Measurements from ENCODE around the gene POLR2L. TPM values are rescaled to one million over a fixed set of nuclear protein-coding genes. Genes with fewer than 3 reads are reported as not detected.

Gene POLR2L
- total RNA-seq, 1 experiment from 2014 or later: 673 TPM

DNA sequence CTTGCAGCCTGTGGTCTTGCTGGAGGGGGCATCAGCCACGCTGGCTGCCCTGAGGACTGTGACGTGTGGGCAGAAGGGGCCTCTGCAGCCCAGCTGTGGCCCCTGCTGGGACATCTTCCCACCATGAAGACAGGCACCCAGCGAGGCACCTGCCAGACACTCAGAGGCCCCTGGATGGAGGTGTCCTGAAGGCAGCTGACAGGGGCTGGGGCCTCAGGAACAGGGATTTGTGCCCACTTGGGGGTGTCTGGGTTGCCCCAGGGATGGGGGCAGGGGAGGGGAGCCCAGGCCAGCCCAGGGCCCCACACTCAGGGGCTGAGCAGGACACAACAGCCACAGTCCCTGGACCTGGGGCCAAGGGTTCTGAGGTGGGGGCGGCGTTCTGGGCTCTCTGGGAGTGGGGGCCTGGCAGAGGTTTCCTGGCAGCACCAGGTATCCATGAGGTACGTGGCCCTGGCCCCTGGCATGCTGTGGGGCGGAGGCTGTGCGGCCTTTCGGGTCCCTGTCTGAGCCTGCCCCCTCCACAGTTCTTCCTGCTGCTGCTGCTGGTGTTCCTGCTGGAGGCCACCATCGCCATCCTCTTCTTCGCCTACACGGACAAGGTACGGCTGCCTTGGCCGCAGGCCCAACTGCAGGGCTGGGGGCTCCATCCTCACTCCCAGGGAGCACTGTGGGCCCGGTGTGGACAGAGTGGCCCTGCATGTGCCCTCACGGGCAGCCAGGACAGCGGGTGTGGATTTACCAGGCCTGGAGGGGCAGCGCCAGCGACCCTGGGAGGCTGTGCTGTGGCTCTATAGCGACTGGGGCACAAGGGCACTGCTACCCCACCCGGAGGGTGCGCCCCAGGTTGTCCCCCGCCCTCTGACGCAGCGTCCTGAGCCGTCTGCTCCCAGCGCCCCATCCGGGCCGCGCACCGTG is 21.8 kb upstream of the POLR2L start:
- intact Hi-C loops (cut with micrococcal nuclease; ENCODE audit: unreplicated experiment): no loop called here
- H3K9me3 ChIP-seq (ENCODE audit: control insufficient read depth, insufficient read depth, low read depth, low read length): no peaks in the 10 kb centered on the region
- no peak for ATAC-seq
- no peak for DNase-seq (ENCODE audit: low read depth, low spot score)
- no peak overlapping the region for H3K4me3 ChIP-seq (ENCODE audit: low read depth in 2 of 2, low read length in 2 of 2)
- TF ChIP-seq TCF7L2 (IDR thresholded peaks at IDR 0.05; ENCODE audit: low read depth, low read length) (no peak), SIN3A (IDR thresholded peaks at IDR 0.05; ENCODE audit: borderline replicate concordance, insufficient read depth, low read depth, low read length) (no peak), REST (IDR thresholded peaks at IDR 0.05; ENCODE audit: insufficient read depth in 1 of 2, low read depth in 2 of 2, low read length in 1 of 2) (0 out of 4 replicates have a peak, but pooled peaks of 1 of the 2 experiments have one; percentile 5), POLR2AphosphoS5 (IDR thresholded peaks at IDR 0.05; ENCODE audit: low read depth, low read length) (no peak; the same call in 1 of the 2 replicates)
- TF ChIP-seq, protein P1, sequence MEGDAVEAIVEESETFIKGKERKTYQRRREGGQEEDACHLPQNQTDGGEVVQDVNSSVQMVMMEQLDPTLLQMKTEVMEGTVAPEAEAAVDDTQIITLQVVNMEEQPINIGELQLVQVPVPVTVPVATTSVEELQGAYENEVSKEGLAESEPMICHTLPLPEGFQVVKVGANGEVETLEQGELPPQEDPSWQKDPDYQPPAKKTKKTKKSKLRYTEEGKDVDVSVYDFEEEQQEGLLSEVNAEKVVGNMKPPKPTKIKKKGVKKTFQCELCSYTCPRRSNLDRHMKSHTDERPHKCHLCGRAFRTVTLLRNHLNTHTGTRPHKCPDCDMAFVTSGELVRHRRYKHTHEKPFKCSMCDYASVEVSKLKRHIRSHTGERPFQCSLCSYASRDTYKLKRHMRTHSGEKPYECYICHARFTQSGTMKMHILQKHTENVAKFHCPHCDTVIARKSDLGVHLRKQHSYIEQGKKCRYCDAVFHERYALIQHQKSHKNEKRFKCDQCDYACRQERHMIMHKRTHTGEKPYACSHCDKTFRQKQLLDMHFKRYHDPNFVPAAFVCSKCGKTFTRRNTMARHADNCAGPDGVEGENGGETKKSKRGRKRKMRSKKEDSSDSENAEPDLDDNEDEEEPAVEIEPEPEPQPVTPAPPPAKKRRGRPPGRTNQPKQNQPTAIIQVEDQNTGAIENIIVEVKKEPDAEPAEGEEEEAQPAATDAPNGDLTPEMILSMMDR (IDR thresholded peaks at IDR 0.05): no peak
- ChIA-PET CTCF (interaction anchor here (1.1 kb wide), 1 partner anchor 16 kb away, joined by 3 read pairs; no protein-coding TSS in a partner anchor), POLR2A (no interaction called here)
- peak overlapping the region; percentile 18; the same call in 1 of the 2 replicates for H3K27ac ChIP-seq (ENCODE audit: low read length)
- no peaks in the 10 kb centered on the region for H3K36me3 ChIP-seq (ENCODE audit: control insufficient read depth, insufficient read depth, low read length)
- no peaks in the 10 kb centered on the region for H3K27me3 ChIP-seq (ENCODE audit: control insufficient read depth, insufficient read depth, low read length)
- in situ Hi-C loops (cut with HindIII; ENCODE audit: low pct_unique_long_range_greater_than_20kb, low sequenced_read_pairs): no loop called here
- H3K4me1 ChIP-seq (ENCODE audit: control insufficient read depth, insufficient read depth, low read length): peaks cover 81% of the 10 kb centered on the region
- no TSS peak for BruUV-seq (replicated peaks)

- no peaks in the 10 kb centered on the region for H3K36me3 ChIP-seq (ENCODE audit: control insufficient read depth, insufficient read depth, low read length)
- POLR2A ChIA-PET: no interaction called here
- intact Hi-C loops (cut with micrococcal nuclease; ENCODE audit: unreplicated experiment): no loop called here
- peak; percentile 16; the same call in 1 of the 2 replicates for TF ChIP-seq POLR2AphosphoS5 (IDR thresholded peaks at IDR 0.05; ENCODE audit: low read depth, low read length)
- TF ChIP-seq TCF7L2 (IDR thresholded peaks at IDR 0.05; ENCODE audit: low read depth, low read length): no peak
- H3K4me3 ChIP-seq (ENCODE audit: low read depth in 2 of 2, low read length in 2 of 2): no peak overlapping the region
- no TSS peak for BruUV-seq (replicated peaks)
- DNase-seq (ENCODE audit: low read depth, low spot score) (no peak), ATAC-seq (no peak)
- H3K4me1 ChIP-seq (ENCODE audit: control insufficient read depth, insufficient read depth, low read length): peaks cover 81% of the 10 kb centered on the region
- no peaks in the 10 kb centered on the region for H3K27me3 ChIP-seq (ENCODE audit: control insufficient read depth, insufficient read depth, low read length)
- CTCF ChIA-PET: interaction anchor here (1.1 kb wide), 1 partner anchor 15 kb away, joined by 3 read pairs; no protein-coding TSS in a partner anchor
- in situ Hi-C loops (cut with HindIII; ENCODE audit: low pct_unique_long_range_greater_than_20kb, low sequenced_read_pairs): no loop called here
- H3K27ac ChIP-seq (ENCODE audit: low read length): peak overlapping the region; percentile 13
- no peaks in the 10 kb centered on the region for H3K9me3 ChIP-seq (ENCODE audit: control insufficient read depth, insufficient read depth, low read depth, low read length)
Measured at GRCh38 chr11:863023-863909, 20.9 kb upstream of the POLR2L start.
